ENCODE measurements around the gene ISG20. TPM values are rescaled to one million over a fixed set of nuclear protein-coding genes. Genes with fewer than 3 reads are reported as not detected.

ISG20 gene
- polyA plus RNA-seq, 2 of the 4 experiments (the other 2 are of a cell fraction), result 7.2 to 47.4 TPM

DNA sequence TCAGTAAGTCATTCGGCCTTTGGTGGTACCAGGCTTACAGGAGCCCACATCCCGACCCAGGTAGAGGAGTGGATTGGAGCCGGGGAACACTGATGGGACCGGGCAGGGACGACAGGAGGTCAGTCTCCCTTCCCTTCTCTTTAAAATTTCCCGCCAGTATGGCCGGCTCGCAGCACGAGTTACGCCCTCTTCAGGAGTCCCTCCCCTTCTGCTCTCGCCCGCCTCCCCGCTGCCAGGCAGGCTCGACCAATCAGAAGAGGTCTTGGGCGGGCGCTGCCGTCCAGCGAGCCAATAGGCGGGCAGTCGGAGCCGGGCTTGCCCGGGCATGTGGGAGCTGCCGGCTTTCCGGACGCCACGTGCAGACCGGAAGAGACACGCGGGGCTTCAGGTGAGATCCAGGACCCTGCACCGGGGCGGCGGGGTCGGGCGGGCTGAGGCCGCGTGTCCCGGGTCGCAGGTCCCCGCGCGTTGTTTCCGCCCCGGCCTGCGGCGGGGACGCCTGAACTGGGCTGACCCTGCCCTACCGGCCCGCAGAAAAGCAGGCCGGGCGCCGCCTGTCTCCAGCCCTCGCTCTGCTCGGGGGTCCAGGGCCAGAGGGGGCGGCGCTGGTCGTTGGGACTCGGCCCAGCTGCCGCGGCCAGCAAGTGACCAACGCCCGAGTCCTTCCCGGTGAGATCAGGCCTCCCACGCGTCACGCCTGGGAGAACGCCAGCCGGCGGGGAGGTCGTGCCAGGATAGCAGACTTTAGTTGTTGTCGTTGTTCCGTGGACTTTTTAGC lies 17.6 kb upstream of the ISG20 start, which contains the start of gene AEN (continued):
- TF ChIP-seq, protein P1, sequence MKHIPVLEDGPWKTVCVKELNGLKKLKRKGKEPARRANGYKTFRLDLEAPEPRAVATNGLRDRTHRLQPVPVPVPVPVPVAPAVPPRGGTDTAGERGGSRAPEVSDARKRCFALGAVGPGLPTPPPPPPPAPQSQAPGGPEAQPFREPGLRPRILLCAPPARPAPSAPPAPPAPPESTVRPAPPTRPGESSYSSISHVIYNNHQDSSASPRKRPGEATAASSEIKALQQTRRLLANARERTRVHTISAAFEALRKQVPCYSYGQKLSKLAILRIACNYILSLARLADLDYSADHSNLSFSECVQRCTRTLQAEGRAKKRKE (CRISPR knock-in tag; IDR thresholded peaks at IDR 0.05; ENCODE audit: low read depth), result no peak; the same call in 1 of the 2 replicates
- TF ChIP-seq RAD21 (conservative IDR thresholded peaks at IDR 0.05 in 1 of 2, IDR thresholded peaks at IDR 0.05 in 1 of 2) (no peak), MAFK (IDR thresholded peaks at IDR 0.05; ENCODE audit: partially characterized antibody) (no peak), CHD4 (IDR thresholded peaks at IDR 0.05; ENCODE audit: borderline replicate concordance) (no peak), HOXA7 (CRISPR knock-in tag; IDR thresholded peaks at IDR 0.05) (no peak), HOXB13 (CRISPR knock-in tag; IDR thresholded peaks at IDR 0.05; ENCODE audit: low read depth) (no peak)

DNA sequence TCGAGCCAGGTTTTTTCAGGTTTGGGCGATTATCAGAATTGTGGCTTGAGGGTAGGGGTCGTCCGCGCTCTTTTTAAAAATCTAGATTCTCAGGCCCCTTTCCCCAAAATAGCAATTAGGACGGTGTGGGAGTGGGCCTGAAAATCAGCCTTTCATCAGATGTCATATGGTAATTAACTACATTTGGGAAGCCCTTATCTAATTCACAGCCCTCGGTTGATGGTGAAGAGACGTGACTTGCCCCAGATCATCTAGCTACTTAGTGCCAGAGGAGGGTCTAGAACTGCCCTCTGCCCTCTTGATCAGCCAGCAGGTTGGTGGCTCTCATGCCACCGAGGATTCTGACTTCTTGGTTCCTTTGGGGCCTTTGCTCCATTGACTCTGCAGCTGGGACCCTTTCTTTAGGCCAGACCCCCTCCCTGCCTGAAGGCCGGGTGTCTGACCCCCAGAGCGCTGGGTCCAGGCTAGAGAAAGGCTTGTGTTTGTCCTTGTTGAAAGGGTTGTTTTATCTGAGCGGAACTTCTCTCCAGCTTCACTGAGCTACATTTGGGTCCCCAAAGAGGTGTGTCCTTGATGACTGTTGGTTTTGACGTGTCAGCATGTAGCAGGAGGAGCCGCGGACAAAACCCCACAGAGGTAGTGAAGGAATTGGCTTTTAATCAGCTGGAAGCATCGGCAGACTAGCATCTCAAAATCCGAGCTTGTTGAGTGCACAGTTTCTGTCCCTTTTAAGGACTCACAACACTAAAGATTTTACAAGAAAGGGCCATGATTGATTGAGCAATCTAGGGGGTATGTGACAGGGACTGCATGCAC lies 16.8 kb upstream of the ISG20 start:
- ChIA-PET CTCF (interaction anchor here (0.7 to 1.5 kb wide), 6 partner anchors 9 to 145 kb away, joined by 3 to 6 read pairs (median 4); partner anchors contain the start of gene ISG20), POLR2A (interaction anchor here (0.6 to 1.0 kb wide), 6 partner anchors 9 to 340 kb away, joined by 3 to 6 read pairs (median 3); partner anchors contain the start of genes MRPL46 and MRPS11)
- WGBS (ENCODE audit: missing lambda C conversion rate), result under 1% methylated on average over 17 of the region's 17 CpGs
- Histone ChIP-seq H3K4me2 (peak overlapping the region; percentile 87), H3K9me3 (no peaks in the 10 kb centered on the region), H3K27ac (peak overlapping the region; percentile 95 to 99), H3K4me3 (peak overlapping the region; percentile 82), H3K4me1 (peaks cover 50% of the 10 kb centered on the region)
- FAIRE-seq (no peak), ATAC-seq (peak; percentile 23 to 33; a peak in 2 of 6 replicates), DNase-seq (ENCODE audit: low read depth in 1 of 2, low spot score in 1 of 2) (peak; percentile 45 to 62)
- TF ChIP-seq MAFK (IDR thresholded peaks at IDR 0.05; ENCODE audit: partially characterized antibody), result peak; percentile 96
- TF ChIP-seq CEBPB (IDR thresholded peaks at IDR 0.05), result peak; percentile 65 to 86; a peak in 3 of 4 replicates
- 0 out of 2 replicates have a peak, but pooled peaks have one; percentile 24 for TF ChIP-seq FOSB (CRISPR knock-in tag; IDR thresholded peaks at IDR 0.05)
- TF ChIP-seq TP53 (CRISPR knock-in tag; IDR thresholded peaks at IDR 0.05), result 0 out of 2 replicates have a peak, but pooled peaks have one; percentile 46
- TF ChIP-seq, protein P2, sequence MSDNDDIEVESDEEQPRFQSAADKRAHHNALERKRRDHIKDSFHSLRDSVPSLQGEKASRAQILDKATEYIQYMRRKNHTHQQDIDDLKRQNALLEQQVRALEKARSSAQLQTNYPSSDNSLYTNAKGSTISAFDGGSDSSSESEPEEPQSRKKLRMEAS (IDR thresholded peaks at IDR 0.05), result 0 out of 2 replicates have a peak, but pooled peaks have one; percentile 10
- no peak for TF ChIP-seq HOXB5 (CRISPR knock-in tag; IDR thresholded peaks at IDR 0.05)
- no peak for TF ChIP-seq ZNF302 (CRISPR knock-in tag; IDR thresholded peaks at IDR 0.05)

DNA sequence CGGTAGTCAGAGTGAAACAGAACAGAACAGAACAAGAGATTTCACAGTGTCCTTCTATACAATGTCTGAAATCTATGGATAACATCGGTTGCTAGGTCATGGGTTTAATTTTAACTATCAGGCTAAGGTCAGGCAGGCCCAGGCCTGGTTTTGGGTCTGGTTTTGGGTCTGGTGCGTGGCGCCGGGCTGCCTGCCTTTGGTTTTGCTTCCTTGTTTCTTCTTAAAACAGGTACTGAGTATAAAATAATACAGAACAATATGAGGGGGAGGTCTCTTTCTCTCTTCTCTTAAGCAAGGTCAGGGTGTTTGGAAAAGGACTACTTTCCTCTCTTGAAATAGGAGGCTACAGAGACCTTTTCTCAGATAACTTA lies 16.2 kb upstream of the ISG20 start:
- H3K4me3 ChIP-seq, result peak overlapping the region; percentile 82
- FAIRE-seq, result no peak
- no peaks in the 10 kb centered on the region for H3K9me3 ChIP-seq
- H3K4me2 ChIP-seq, result peak overlapping the region; percentile 87
- ChIA-PET CTCF (interaction anchor here (1.4 to 1.5 kb wide), 2 partner anchors 9 to 35 kb away, joined by 4 read pairs; no protein-coding TSS in a partner anchor), POLR2A (no interaction called here)
- DNase-seq (ENCODE audit: low read depth in 1 of 2, low spot score in 1 of 2), result no peak
- no peak for ATAC-seq
- H3K27ac ChIP-seq, result peak overlapping the region; percentile 95 to 99
- TF ChIP-seq EP300 (IDR thresholded peaks at IDR 0.05), result no peak
- TF ChIP-seq CEBPB (IDR thresholded peaks at IDR 0.05), result no peak
- no peak for TF ChIP-seq GATA3 (IDR thresholded peaks at IDR 0.05; ENCODE audit: borderline replicate concordance)
- H3K4me1 ChIP-seq, result peaks cover 56% of the 10 kb centered on the region
- WGBS (ENCODE audit: missing lambda C conversion rate), result 7% methylated on average over 5 of the region's 5 CpGs

DNA sequence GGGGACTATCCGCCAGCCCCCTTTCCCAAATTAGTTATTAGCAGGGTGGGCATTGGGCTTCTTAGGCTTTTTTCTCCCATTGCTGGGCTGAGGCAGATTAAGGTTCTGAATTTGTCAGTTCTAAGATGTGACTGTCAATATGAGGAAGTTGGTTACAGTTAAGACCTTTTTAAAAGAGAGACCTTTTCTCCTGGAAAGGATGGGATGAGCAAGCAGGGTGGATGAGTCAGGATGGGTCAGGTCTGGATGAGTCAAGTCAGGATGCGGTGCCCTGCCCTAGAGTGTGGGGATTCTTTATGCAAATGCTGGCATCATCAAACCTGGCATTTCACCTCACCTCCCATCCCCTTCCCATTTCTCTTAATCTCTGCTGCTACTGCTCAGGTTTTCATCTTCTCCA lies 15.8 kb upstream of the ISG20 start:
- H3K4me3 ChIP-seq, result peak overlapping the region; percentile 82
- POLR2A ChIA-PET, result no interaction called here
- FAIRE-seq, result no peak

More for the DNA sequence above, 15.8 kb upstream of the ISG20 start:
- CTCF ChIA-PET, result interaction anchor here (0.7 to 1.1 kb wide), 3 partner anchors 8 to 211 kb away, joined by 3 read pairs; no protein-coding TSS in a partner anchor
- H3K9me3 ChIP-seq, result no peaks in the 10 kb centered on the region
- TF ChIP-seq FOSL2 (IDR thresholded peaks at IDR 0.05) (peak; percentile 75), FOSL2 (CRISPR knock-in tag; IDR thresholded peaks at IDR 0.05) (peak; percentile 92), SMC3 (IDR thresholded peaks at IDR 0.05) (no peak), JUNB (IDR thresholded peaks at IDR 0.05) (peak; percentile 72), MAFK (IDR thresholded peaks at IDR 0.05; ENCODE audit: partially characterized antibody) (peak; percentile 55), POLR2AphosphoS2 (conservative IDR thresholded peaks at IDR 0.05; ENCODE audit: low read length) (0 out of 2 replicates have a peak, but pooled peaks have one; percentile 57)
- TF ChIP-seq, protein P2 (IDR thresholded peaks at IDR 0.05), result peak; percentile 36; the same call in 1 of the 2 replicates
- DNase-seq (ENCODE audit: low read depth in 1 of 2, low spot score in 1 of 2), result peak; percentile 81 to 96
- H3K4me2 ChIP-seq, result peak overlapping the region; percentile 87
- ATAC-seq, result peak; percentile 77
- H3K4me1 ChIP-seq, result peaks cover 61% of the 10 kb centered on the region
- peak overlapping the region; percentile 95 to 99 for H3K27ac ChIP-seq
- 9% methylated on average over 2 of the region's 2 CpGs for WGBS (ENCODE audit: missing lambda C conversion rate)

Measured in A549 (cell line).